HepG2 (cell line): ENCODE measurements around the gene ZNF343. TPM values are rescaled to one million over a fixed set of nuclear protein-coding genes. Genes with fewer than 3 reads are reported as not detected.
A peak's percentile ranks its signal among the peaks of the same experiment; 100 is the strongest.

Source experiments
- ATAC-seq: fragments of 200-7000 bp; cut with Tn5 transposase; 3 replicates; pipeline ENCODE4 v1.9.1; 2020; ENCODE audit warnings: mild to moderate bottlenecking, moderate library complexity
- BruUV-seq: library from RNA; stranded (reverse); fragments of 400-500 nt; replicated peaks from 2 replicates; lab custom pipeline; 2021; lab: Mats Ljungman, UMichigan
- CTCF ChIA-PET: fragments of 300-600 bp; formaldehyde crosslinking; extraction: SDS; loops from one replicate; lab custom pipeline; 2021; ENCODE audit warnings: low total read pairs, inconsistent platforms, low intra/inter-chr PET ratio; lab: Yijun Ruan, JAX
- POLR2A ChIA-PET: fragments of 350-600 bp; sonication (Branson Sonifier 250); formaldehyde crosslinking; loops from one replicate; lab custom pipeline; 2020; ENCODE audit warnings: antibody characterized with exemption, inconsistent platforms; lab: Yijun Ruan, JAX
- DNase-seq: peaks from one replicate; pipeline ENCODE4 v3.0.0-alpha.2; 2015; ENCODE audit warnings: low spot score
- FAIRE-seq: peaks from 3 replicates; lab custom pipeline; 2011; peaks lifted over from hg19 to GRCh38; lab: Jason Lieb, UNC
- H2AFZ ChIP-seq: one replicate; pipeline ENCODE4 v1.6.1; 2011; ENCODE audit warnings: low read length, inconsistent platforms
- H3K27ac ChIP-seq: fragments of 300-600 bp; 3 replicates; pipeline ENCODE4 v1.8.0; 2011; ENCODE audit warnings: mixed run types, mild to moderate bottlenecking, mixed read lengths, low read length, inconsistent platforms; ENCODE audit not compliant: insufficient read depth; ENCODE audit errors: extremely low read length
- H3K27me3 ChIP-seq, 2 experiments: fragments of 200-600 bp in 1 of 2; 2 replicates in 1 of 2; 3 replicates in 1 of 2; pipeline versions ENCODE4 v1.6.0 to v1.8.0; 2011; ENCODE audit warnings: low read length in 2 of 2, mild to moderate bottlenecking in 2 of 2, moderate library complexity in 2 of 2, inconsistent platforms in 1 of 2; ENCODE audit not compliant: insufficient read depth in 2 of 2, control insufficient read depth in 1 of 2
- H3K36me3 ChIP-seq, 2 experiments: fragments of 200-600 bp in 1 of 2; replicated peaks in 1 of 2; 2 replicates in 1 of 2; 3 replicates in 1 of 2; pipeline versions ENCODE4 v1.5.1 to v1.8.0; 2011; ENCODE audit warnings: low read length in 2 of 2, inconsistent platforms in 1 of 2; ENCODE audit not compliant: insufficient read depth in 2 of 2, control insufficient read depth in 1 of 2
- H3K4me1 ChIP-seq: 2 replicates; pipeline ENCODE4 v1.5.1; 2012; ENCODE audit warnings: low read length, inconsistent platforms; ENCODE audit not compliant: insufficient read depth
- H3K4me2 ChIP-seq: 2 replicates; pipeline ENCODE4 v1.6.0; 2011; ENCODE audit warnings: low read depth, low read length, inconsistent platforms
- H3K4me3 ChIP-seq, 3 experiments: fragments of 200-600 bp in 1 of 3; sonication (generic), shearing (Covaris generic) in 1 of 3; replicated peaks in 1 of 3; 2 replicates each; pipeline ENCODE4 v1.5.1; 2011 to 2016; ENCODE audit warnings: low read length in 3 of 3, inconsistent platforms in 2 of 3, low read depth in 2 of 3, mild to moderate bottlenecking in 2 of 3, control low read depth in 1 of 3, mixed read lengths in 1 of 3; ENCODE audit not compliant: insufficient read depth in 1 of 3
- H3K79me2 ChIP-seq: one replicate; pipeline ENCODE4 v1.6.1; 2011; ENCODE audit warnings: low read length, inconsistent platforms; ENCODE audit not compliant: insufficient read depth
- H3K9ac ChIP-seq: 2 replicates; pipeline ENCODE4 v1.6.0; 2011; ENCODE audit warnings: mild to moderate bottlenecking, low read depth, low read length, inconsistent platforms; ENCODE audit not compliant: insufficient read depth
- H3K9me3 ChIP-seq: 2 replicates; pipeline ENCODE4 v1.5.1; 2012; ENCODE audit warnings: mild to moderate bottlenecking, low read length
- H4K20me1 ChIP-seq: 2 replicates; pipeline ENCODE4 v1.6.0; 2011; ENCODE audit warnings: inconsistent platforms, mild to moderate bottlenecking, low read length, moderate library complexity; ENCODE audit not compliant: insufficient read depth
- CBFB ChIP-seq: sonication (generic); formaldehyde crosslinking; IDR thresholded peaks from 2 replicates; pipeline ENCODE4 v1.4.0; 2020; ENCODE audit warnings: missing genetic modification reagents
- HMG20A ChIP-seq: IDR thresholded peaks from 2 replicates; pipeline ENCODE4 v1.6.1; 2016; ENCODE audit warnings: borderline replicate concordance
- IRF2 ChIP-seq: IDR thresholded peaks from 2 replicates; pipeline ENCODE4 v1.6.1; 2018; ENCODE audit warnings: missing genetic modification reagents, missing compliant biosample characterization
- MNT ChIP-seq: fragments of 450-650 bp; IDR thresholded peaks from 2 replicates; pipeline ENCODE4 v1.6.1; 2016
- ZNF367 ChIP-seq: sonication (generic); formaldehyde crosslinking; IDR thresholded peaks from 2 replicates; pipeline ENCODE4 v1.4.0; 2020; ENCODE audit warnings: missing genetic modification reagents, borderline replicate concordance
- ZNF432 ChIP-seq: sonication (generic); formaldehyde crosslinking; IDR thresholded peaks from 2 replicates; pipeline ENCODE4 v1.5.0; 2020; ENCODE audit warnings: missing genetic modification reagents, mild to moderate bottlenecking, borderline replicate concordance
- ZNF549 ChIP-seq: sonication (generic); formaldehyde crosslinking; IDR thresholded peaks from 2 replicates; pipeline ENCODE4 v1.5.0; 2020; ENCODE audit warnings: missing genetic modification reagents
- ZNF691 ChIP-seq: sonication (generic); formaldehyde crosslinking; IDR thresholded peaks from 2 replicates; pipeline ENCODE4 v1.4.0; 2020; ENCODE audit warnings: missing genetic modification reagents, low read depth, mild to moderate bottlenecking, borderline replicate concordance
- ZNF780A ChIP-seq: sonication (generic); formaldehyde crosslinking; IDR thresholded peaks from 2 replicates; pipeline ENCODE4 v1.8.0; 2022; ENCODE audit warnings: mild to moderate bottlenecking, missing genetic modification reagents, moderate library complexity
- ZNF788 ChIP-seq: sonication (generic); formaldehyde crosslinking; IDR thresholded peaks from 2 replicates; pipeline ENCODE4 v1.5.0; 2020; ENCODE audit warnings: mild to moderate bottlenecking, missing genetic modification reagents, borderline replicate concordance
- ZZZ3 ChIP-seq: sonication (generic); formaldehyde crosslinking; IDR thresholded peaks from 2 replicates; pipeline ENCODE4 v1.4.0; 2020; ENCODE audit warnings: missing genetic modification reagents, mild to moderate bottlenecking, borderline replicate concordance
- WGBS: methylation state at CpG from one replicate; pipeline ENCODE4 v1.1.6; 2017; ENCODE audit warnings: low lambda C conversion rate; 5-methylcytosine and 5-hydroxymethylcytosine counted together
- in situ Hi-C: cut with HindIII; loops from 2 replicates; pipeline ENCODE4 v1.10.0; 2017; ENCODE audit warnings: low pct_unique_long_range_greater_than_20kb; ENCODE audit not compliant: extremely low pct_ligation_motif_present
- intact Hi-C: fragments of 100-400 bp; cut with micrococcal nuclease; formaldehyde crosslinking; loops from one replicate; pipeline ENCODE4 v1.10.0; 2022; ENCODE audit not compliant: unreplicated experiment
- polyA plus RNA-seq, 8 experiments: library from polyadenylated mRNA; depleted of rRNA in 3 of 8; stranded (reverse) in 7 of 8; unstranded in 1 of 8; fragments of >200 nt; fragmentation: Illumina TruSeq in 4 of 8; extraction: Trizol in 4 of 8; gene quantifications; 2 replicates each; pipeline versions ENCODE4 v1.2.1 to v1.2.3, GENCODE V29; 2011 to 2016; ENCODE audit warnings: low read depth in 4 of 8, missing spikeins in 1 of 8, mixed read lengths in 1 of 8; ENCODE audit not compliant: insufficient read depth in 1 of 8
- total RNA-seq, 5 experiments: library from RNA; depleted of rRNA; stranded (reverse); fragments of >200 nt; fragmentation: Illumina TruSeq; extraction: Trizol; gene quantifications; 2 replicates each; pipeline ENCODE4 v1.2.3, GENCODE V29; 2016; ENCODE audit warnings: low read depth in 1 of 5
- TF ChIP-seq, protein P1 (sequence below): IDR thresholded peaks from 2 replicates; pipeline ENCODE4 v1.6.1; 2016; ENCODE audit warnings: mild to moderate bottlenecking

The ZNF343 gene
- total and polyA plus RNA-seq, 2 of the 13 experiments (the other 11 are each of a cell fraction or from before 2014, with no cell fraction given) = 16.4 to 22.1 TPM

GRCh38 chr20:2535711-2536559 is 27.2 kb upstream of the ZNF343 start:
- DNase-seq = no peak
- no peaks in the 10 kb centered on the region for H3K9me3 ChIP-seq
- POLR2A ChIA-PET = no interaction called here
- no peak for FAIRE-seq
- no TSS peak for BruUV-seq
- TF ChIP-seq ZZZ3 (CRISPR knock-in tag) = 0 out of 2 replicates have a peak, but pooled peaks have one; percentile 26
- TF ChIP-seq ZNF432 (CRISPR knock-in tag) = no peak
- TF ChIP-seq, all 625 proteins: peak for 1
- no peak overlapping the region for H3K27ac ChIP-seq
- H3K79me2 ChIP-seq = no peaks in the 10 kb centered on the region
- H2AFZ ChIP-seq = no peak overlapping the region
- no peak overlapping the region for H3K4me2 ChIP-seq
- no peak for ATAC-seq
- CTCF ChIA-PET = no interaction called here
- in situ Hi-C loops = no loop called here
- H3K36me3 ChIP-seq = no peaks in the 10 kb centered on the region
- no peak overlapping the region for H3K9ac ChIP-seq
- no peak overlapping the region for H3K4me3 ChIP-seq
- peaks cover 12 to 70% of the 10 kb centered on the region in 2 experiments; a peak in 4 of 5 replicates for H3K27me3 ChIP-seq
- no peaks in the 10 kb centered on the region for H4K20me1 ChIP-seq
- H3K4me1 ChIP-seq = peaks cover 32% of the 10 kb centered on the region
- intact Hi-C loops = no loop called here
- 44% methylated on average over 12 of the region's 12 CpGs for WGBS

GRCh38 chr20:2533118-2533517 is 24.4 kb upstream of the ZNF343 start:
- Histone ChIP-seq H3K27ac (no peak overlapping the region), H3K4me2 (no peak overlapping the region), H4K20me1 (no peaks in the 10 kb centered on the region), H3K4me1 (peaks cover 18% of the 10 kb centered on the region), H3K79me2 (no peaks in the 10 kb centered on the region), H3K27me3 (peaks cover 9 to 63% of the 10 kb centered on the region in 2 experiments; a peak in 4 of 5 replicates), H3K4me3 (no peak overlapping the region), H3K9me3 (no peaks in the 10 kb centered on the region), H3K36me3 (no peaks in the 10 kb centered on the region), H2AFZ (no peak overlapping the region), H3K9ac (no peak overlapping the region)
- in situ Hi-C loops (no loop called here), intact Hi-C loops (no loop called here)
- TF ChIP-seq ZNF788 (CRISPR knock-in tag) (no peak), ZNF367 (CRISPR knock-in tag) (no peak), ZNF691 (CRISPR knock-in tag) (no peak), MNT (no peak), IRF2 (CRISPR knock-in tag) (no peak), CBFB (CRISPR knock-in tag) (no peak), HMG20A (no peak), ZNF780A (CRISPR knock-in tag) (no peak), ZNF549 (CRISPR knock-in tag) (no peak)
- TF ChIP-seq, protein P1, sequence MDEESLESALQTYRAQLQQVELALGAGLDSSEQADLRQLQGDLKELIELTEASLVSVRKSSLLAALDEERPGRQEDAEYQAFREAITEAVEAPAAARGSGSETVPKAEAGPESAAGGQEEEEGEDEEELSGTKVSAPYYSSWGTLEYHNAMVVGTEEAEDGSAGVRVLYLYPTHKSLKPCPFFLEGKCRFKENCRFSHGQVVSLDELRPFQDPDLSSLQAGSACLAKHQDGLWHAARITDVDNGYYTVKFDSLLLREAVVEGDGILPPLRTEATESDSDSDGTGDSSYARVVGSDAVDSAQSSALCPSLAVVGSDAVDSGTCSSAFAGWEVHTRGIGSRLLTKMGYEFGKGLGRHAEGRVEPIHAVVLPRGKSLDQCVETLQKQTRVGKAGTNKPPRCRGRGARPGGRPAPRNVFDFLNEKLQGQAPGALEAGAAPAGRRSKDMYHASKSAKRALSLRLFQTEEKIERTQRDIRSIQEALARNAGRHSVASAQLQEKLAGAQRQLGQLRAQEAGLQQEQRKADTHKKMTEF = no peak
- WGBS = 55% methylated on average over 8 of the region's 8 CpGs
- DNase-seq (no peak), ATAC-seq (no peak), FAIRE-seq (no peak)
- no TSS peak for BruUV-seq
- ChIA-PET CTCF (no interaction called here), POLR2A (no interaction called here)
